ENCODE results near the gene CWC27.

The CWC27 gene

DNA sequence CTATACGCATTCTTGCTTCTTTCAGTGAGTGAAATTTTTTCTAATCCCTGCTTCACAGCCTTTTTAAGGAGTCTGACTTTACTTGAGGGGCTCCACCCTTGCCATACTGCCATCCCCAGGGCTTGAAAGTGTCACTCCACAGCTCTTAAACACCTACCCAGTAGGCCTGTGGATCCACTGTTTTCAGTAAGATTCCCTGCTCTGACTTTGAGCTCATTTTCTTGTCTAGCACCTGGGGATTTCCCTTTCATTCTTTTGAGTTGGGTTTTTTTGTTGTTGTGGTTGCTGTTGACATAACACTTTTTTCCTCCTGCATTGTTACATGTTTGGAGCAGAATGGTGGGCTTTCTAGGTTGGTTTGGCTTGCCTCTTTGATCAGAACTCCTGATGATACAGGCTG is 23.8 kb upstream of the CWC27 start:
- no peak for DNase-seq
- peaks cover 3% of the 10 kb centered on the region for H3K36me3 ChIP-seq (replicated peaks)
- no peaks in the 10 kb centered on the region for H3K27me3 ChIP-seq (replicated peaks)
- no peak overlapping the region for H3K27ac ChIP-seq
- in situ Hi-C loops (cut with HindIII; ENCODE audit: low pct_ligation_motif_present, low sequenced_read_pairs), result no loop called here
- H3K4me3 ChIP-seq (ENCODE audit: low read depth, low read length), result no peak overlapping the region
- TF ChIP-seq, protein P1, sequence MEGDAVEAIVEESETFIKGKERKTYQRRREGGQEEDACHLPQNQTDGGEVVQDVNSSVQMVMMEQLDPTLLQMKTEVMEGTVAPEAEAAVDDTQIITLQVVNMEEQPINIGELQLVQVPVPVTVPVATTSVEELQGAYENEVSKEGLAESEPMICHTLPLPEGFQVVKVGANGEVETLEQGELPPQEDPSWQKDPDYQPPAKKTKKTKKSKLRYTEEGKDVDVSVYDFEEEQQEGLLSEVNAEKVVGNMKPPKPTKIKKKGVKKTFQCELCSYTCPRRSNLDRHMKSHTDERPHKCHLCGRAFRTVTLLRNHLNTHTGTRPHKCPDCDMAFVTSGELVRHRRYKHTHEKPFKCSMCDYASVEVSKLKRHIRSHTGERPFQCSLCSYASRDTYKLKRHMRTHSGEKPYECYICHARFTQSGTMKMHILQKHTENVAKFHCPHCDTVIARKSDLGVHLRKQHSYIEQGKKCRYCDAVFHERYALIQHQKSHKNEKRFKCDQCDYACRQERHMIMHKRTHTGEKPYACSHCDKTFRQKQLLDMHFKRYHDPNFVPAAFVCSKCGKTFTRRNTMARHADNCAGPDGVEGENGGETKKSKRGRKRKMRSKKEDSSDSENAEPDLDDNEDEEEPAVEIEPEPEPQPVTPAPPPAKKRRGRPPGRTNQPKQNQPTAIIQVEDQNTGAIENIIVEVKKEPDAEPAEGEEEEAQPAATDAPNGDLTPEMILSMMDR (IDR thresholded peaks at IDR 0.05; ENCODE audit: low read depth, low read length, missing control alignments), result no peak

DNA sequence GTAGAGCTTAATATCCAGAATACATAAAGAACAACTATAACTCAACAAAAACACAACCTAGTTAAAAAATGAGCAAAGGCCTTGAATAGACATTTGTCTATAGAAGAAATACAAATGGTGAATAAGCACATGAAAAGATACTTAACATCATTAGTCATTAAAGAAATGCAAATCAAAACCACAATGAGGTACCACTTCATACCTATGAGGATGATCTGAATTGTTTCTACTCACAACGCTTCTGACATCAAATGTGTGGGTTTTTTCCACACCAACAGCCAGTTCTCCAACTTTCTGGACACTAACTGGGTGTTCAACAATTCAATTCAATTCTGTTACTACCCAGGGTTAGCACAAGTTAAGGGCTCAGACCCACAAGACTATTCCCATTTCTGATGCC is 22.3 kb upstream of the CWC27 start:
- DNase-seq, result no peak
- Histone ChIP-seq H3K27ac (no peak overlapping the region), H3K36me3 (replicated peaks) (no peaks in the 10 kb centered on the region), H3K27me3 (replicated peaks) (no peaks in the 10 kb centered on the region), H3K4me3 (ENCODE audit: low read depth, low read length) (no peak overlapping the region)
- TF ChIP-seq, protein P1 (IDR thresholded peaks at IDR 0.05; ENCODE audit: low read depth, low read length, missing control alignments), result no peak
- in situ Hi-C loops (cut with HindIII; ENCODE audit: low pct_ligation_motif_present, low sequenced_read_pairs), result no loop called here

GRCh38 chr5:64749385-64749784 is 19.3 kb upstream of the CWC27 start:
- Histone ChIP-seq H3K27ac (no peak overlapping the region), H3K27me3 (replicated peaks) (no peaks in the 10 kb centered on the region), H3K4me3 (ENCODE audit: low read depth, low read length) (no peak overlapping the region), H3K36me3 (replicated peaks) (peaks cover 3% of the 10 kb centered on the region)
- TF ChIP-seq, protein P1 (IDR thresholded peaks at IDR 0.05; ENCODE audit: low read depth, low read length, missing control alignments), result no peak
- DNase-seq, result no peak
- in situ Hi-C loops (cut with HindIII; ENCODE audit: low pct_ligation_motif_present, low sequenced_read_pairs), result no loop called here

- Histone ChIP-seq H3K27ac (no peak overlapping the region), H3K4me3 (ENCODE audit: low read depth, low read length) (no peak overlapping the region), H3K27me3 (replicated peaks) (no peaks in the 10 kb centered on the region), H3K36me3 (replicated peaks) (peaks cover 3% of the 10 kb centered on the region)
- TF ChIP-seq, protein P1 (IDR thresholded peaks at IDR 0.05; ENCODE audit: low read depth, low read length, missing control alignments), result no peak
- DNase-seq, result no peak
- in situ Hi-C loops (cut with HindIII; ENCODE audit: low pct_ligation_motif_present, low sequenced_read_pairs), result no loop called here
These were observed 14.7 kb upstream of the CWC27 start for GRCh38 chr5:64754066-64754465.

- TF ChIP-seq, protein P1 (IDR thresholded peaks at IDR 0.05; ENCODE audit: low read depth, low read length, missing control alignments), result no peak
- H3K27me3 ChIP-seq (replicated peaks), result no peaks in the 10 kb centered on the region
- DNase-seq, result no peak
- in situ Hi-C loops (cut with HindIII; ENCODE audit: low pct_ligation_motif_present, low sequenced_read_pairs), result no loop called here
- peaks cover 2% of the 10 kb centered on the region for H3K36me3 ChIP-seq (replicated peaks)
- H3K4me3 ChIP-seq (ENCODE audit: low read depth, low read length), result no peak overlapping the region
- no peak overlapping the region for H3K27ac ChIP-seq
These were observed 9.8 kb upstream of the CWC27 start for GRCh38 chr5:64758901-64759300.

DNA sequence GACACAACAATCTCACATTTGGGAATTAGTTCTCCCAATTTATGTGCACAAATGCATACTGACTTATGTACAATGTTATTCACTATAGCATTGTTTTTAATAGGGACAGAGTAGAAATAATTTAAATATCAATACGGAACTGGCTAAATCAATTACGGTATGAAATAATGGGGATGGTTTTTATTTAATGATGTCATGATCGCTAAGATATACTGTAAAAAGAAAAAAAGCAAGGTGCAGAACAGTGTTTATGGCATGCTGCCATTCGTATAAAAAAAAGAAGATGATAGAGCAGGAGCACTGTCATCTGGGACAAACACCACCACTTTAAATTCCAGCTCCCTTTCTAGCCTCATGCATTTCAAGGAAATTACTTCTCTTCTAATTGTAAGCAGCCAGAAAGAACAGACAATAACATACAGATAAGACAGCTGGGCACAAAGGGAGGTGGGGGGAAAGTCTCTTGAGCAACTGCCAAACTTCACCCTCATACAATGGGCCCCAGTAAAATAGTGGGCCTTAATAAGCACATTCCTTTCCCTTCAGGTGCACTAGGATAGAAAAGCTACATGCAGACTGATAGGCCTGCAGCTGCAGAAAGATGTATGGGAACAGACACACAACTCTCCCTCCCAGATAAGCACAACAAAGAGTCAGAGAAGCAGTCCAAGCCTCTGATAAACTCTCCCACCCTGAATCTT is 8.6 kb upstream of the CWC27 start:
- Histone ChIP-seq H3K4me3 (ENCODE audit: low read depth, low read length) (no peak overlapping the region), H3K27ac (no peak overlapping the region), H3K36me3 (replicated peaks) (no peaks in the 10 kb centered on the region), H3K27me3 (replicated peaks) (no peaks in the 10 kb centered on the region)
- TF ChIP-seq, protein P1 (IDR thresholded peaks at IDR 0.05; ENCODE audit: low read depth, low read length, missing control alignments), result no peak
- in situ Hi-C loops (cut with HindIII; ENCODE audit: low pct_ligation_motif_present, low sequenced_read_pairs), result no loop called here
- no peak for DNase-seq

All from brain microvascular endothelial cell (primary cell).